A549 (cell line): ENCODE data around the gene PCSK5. TPM values are rescaled to one million over a fixed set of nuclear protein-coding genes. Genes with fewer than 3 reads are reported as not detected.

ENCODE experiments used
- ATAC-seq, 2 experiments: fragments of 200-7000 bp in 1 of 2; fragments of >200 bp in 1 of 2; cut with Nextera tagmentation in 1 of 2; cut with Tn5 transposase in 1 of 2; 3 replicates each; pipeline versions ENCODE4 v1.8.0 to v1.9.1; 2018 to 2020; ENCODE audit warnings: mild to moderate bottlenecking in 1 of 2, moderate library complexity in 1 of 2
- CTCF ChIA-PET: fragments of 300-600 bp; sonication (Branson Sonifier 250); formaldehyde crosslinking; extraction: SDS; loops from one replicate; lab custom pipeline; 2021; ENCODE audit warnings: antibody characterized with exemption, inconsistent platforms; lab: Yijun Ruan, JAX
- POLR2A ChIA-PET: fragments of 350-600 bp; formaldehyde crosslinking; extraction: SDS; loops from one replicate; lab custom pipeline; 2021; ENCODE audit warnings: antibody characterized with exemption, inconsistent platforms; lab: Yijun Ruan, JAX
- DNase-seq, 2 experiments: peaks; one replicate each; pipeline versions ENCODE4 v3.0.0 to v3.0.0-alpha.2; 2011 to 2016; ENCODE audit warnings: low read depth in 1 of 2, low spot score in 1 of 2
- FAIRE-seq: peaks from 2 replicates; lab custom pipeline; 2011; peaks lifted over from hg19 to GRCh38; lab: Jason Lieb, UNC
- H3K27ac ChIP-seq, 2 experiments: fragments of >200 bp; sonication (Bioruptor Twin); formaldehyde crosslinking; 3 replicates each; pipeline ENCODE4 v1.5.1; 2016 to 2017
- H3K4me1 ChIP-seq: fragments of >200 bp; sonication (Bioruptor Twin); formaldehyde crosslinking; 3 replicates; pipeline ENCODE4 v1.6.1; 2016
- H3K4me2 ChIP-seq: fragments of >200 bp; sonication (Bioruptor Twin); formaldehyde crosslinking; 3 replicates; pipeline ENCODE4 v1.6.1; 2016
- H3K4me3 ChIP-seq: fragments of >200 bp; sonication (Bioruptor Twin); formaldehyde crosslinking; 3 replicates; pipeline ENCODE4 v1.5.1; 2016
- H3K9me3 ChIP-seq: fragments of >200 bp; sonication (Bioruptor Twin); formaldehyde crosslinking; 3 replicates; pipeline ENCODE4 v1.6.1; 2016
- CBX8 ChIP-seq: fragments of 200-600 bp; sonication (generic); IDR thresholded peaks from 2 replicates; pipeline ENCODE4 v1.6.1; 2016
- CHD4 ChIP-seq: fragments of 200-600 bp; sonication (generic); IDR thresholded peaks from 2 replicates; pipeline ENCODE4 v1.6.1; 2016; ENCODE audit warnings: antibody characterized with exemption, mild to moderate bottlenecking, borderline replicate concordance
- EP300 ChIP-seq, 2 experiments: fragments of >200 bp; sonication (Bioruptor Twin); formaldehyde crosslinking; IDR thresholded peaks; 2 replicates in 1 of 2; 3 replicates in 1 of 2; pipeline ENCODE4 v1.6.1; 2016 to 2017
- ESRRA ChIP-seq: fragments of 150-350 bp; IDR thresholded peaks from 2 replicates; pipeline ENCODE4 v1.6.1; 2014; ENCODE audit warnings: mild to moderate bottlenecking, low read length, borderline replicate concordance
- HES2 ChIP-seq: fragments of >200 bp; sonication (Bioruptor Twin); formaldehyde crosslinking; IDR thresholded peaks from 2 replicates; pipeline ENCODE4 v1.6.1; 2016
- HEYL ChIP-seq: fragments of 250-450 bp; sonication (Bioruptor Pico); IDR thresholded peaks from 2 replicates; pipeline ENCODE4 v1.8.0; 2021; ENCODE audit warnings: mild to moderate bottlenecking, moderate library complexity
- HMGXB4 ChIP-seq: fragments of 250-450 bp; sonication (Bioruptor Pico); IDR thresholded peaks from 2 replicates; pipeline ENCODE4 v1.5.0; 2021; ENCODE audit warnings: mild to moderate bottlenecking, moderate library complexity, borderline replicate concordance
- HOXA7 ChIP-seq: fragments of 250-450 bp; sonication (Bioruptor Pico); IDR thresholded peaks from 2 replicates; pipeline ENCODE4 v1.5.0; 2020; ENCODE audit warnings: mild to moderate bottlenecking, moderate library complexity
- JUNB ChIP-seq: fragments of >200 bp; sonication (Bioruptor Twin); formaldehyde crosslinking; IDR thresholded peaks from 2 replicates; pipeline ENCODE4 v1.6.1; 2016
- KDM1A ChIP-seq: fragments of 200-600 bp; sonication (generic); IDR thresholded peaks from 2 replicates; pipeline ENCODE4 v1.6.1; 2016; ENCODE audit warnings: low read depth, mild to moderate bottlenecking
- MAFK ChIP-seq: fragments of 450-650 bp; IDR thresholded peaks from 2 replicates; pipeline ENCODE4 v1.6.1; 2014; ENCODE audit not compliant: partially characterized antibody
- MAX ChIP-seq: IDR thresholded peaks from 2 replicates; pipeline ENCODE4 v1.6.1; 2012
- MAZ ChIP-seq: fragments of 150-350 bp; IDR thresholded peaks from 2 replicates; pipeline ENCODE4 v1.6.1; 2014; ENCODE audit warnings: antibody characterized with exemption, low read depth, low read length, borderline replicate concordance
- NFE2L2 ChIP-seq: fragments of 150-350 bp; conservative IDR thresholded peaks from 2 replicates; pipeline ENCODE4 v1.6.1; 2014; ENCODE audit warnings: low read length
- POLR2A ChIP-seq: IDR thresholded peaks from 2 replicates; pipeline ENCODE4 v1.6.1; 2012; ENCODE audit warnings: mild to moderate bottlenecking, low read length
- POLR2AphosphoS2 ChIP-seq: conservative IDR thresholded peaks from 2 replicates; pipeline ENCODE4 v1.6.1; 2012; ENCODE audit warnings: low read length, improper control_type of control experiment, inconsistent platforms
- RNF2 ChIP-seq: fragments of 200-600 bp; sonication (generic); IDR thresholded peaks from 2 replicates; pipeline ENCODE4 v1.6.1; 2016; ENCODE audit warnings: low read depth, mild to moderate bottlenecking, antibody characterized with exemption, moderate library complexity, borderline replicate concordance
- SMC3 ChIP-seq: fragments of >200 bp; sonication (Bioruptor Twin); formaldehyde crosslinking; IDR thresholded peaks from 3 replicates; pipeline ENCODE4 v1.6.1; 2018; ENCODE audit warnings: inconsistent platforms
- TP53 ChIP-seq: fragments of 250-450 bp; sonication (Bioruptor Pico); IDR thresholded peaks from 2 replicates; pipeline ENCODE4 v1.5.0; 2021; ENCODE audit warnings: mild to moderate bottlenecking, moderate library complexity
- ZC3H11A ChIP-seq: fragments of 450-650 bp; IDR thresholded peaks from 2 replicates; pipeline ENCODE4 v1.6.1; 2014; ENCODE audit warnings: antibody characterized with exemption, mild to moderate bottlenecking
- ZFP36 ChIP-seq: fragments of 450-650 bp; IDR thresholded peaks from 2 replicates; pipeline ENCODE4 v1.6.1; 2014; ENCODE audit warnings: borderline replicate concordance; ENCODE audit not compliant: partially characterized antibody
- ZNF302 ChIP-seq: fragments of 250-450 bp; sonication (Bioruptor Pico); IDR thresholded peaks from 2 replicates; pipeline ENCODE4 v1.9.0; 2021; ENCODE audit warnings: inconsistent platforms, mild to moderate bottlenecking, moderate library complexity
- WGBS: methylation state at CpG from one replicate; pipeline ENCODE4 v1.1.6; 2017; ENCODE audit errors: missing lambda C conversion rate; 5-methylcytosine and 5-hydroxymethylcytosine counted together
- polyA plus RNA-seq, 4 experiments: library from polyadenylated mRNA; depleted of rRNA in 3 of 4; stranded (reverse); fragments of >200 nt; fragmentation: RNase III in 1 of 4; extraction: RNeasy Plus Mini Kit Qiagen cat#74134 plus additional on column Dnase treatment in 1 of 4; gene quantifications; 2 replicates in 3 of 4; 3 replicates in 1 of 4; pipeline ENCODE4 v1.2.3, GENCODE V29; 2011 to 2017

The PCSK5 gene
- polyA plus RNA-seq, 2 of the 4 experiments (the other 2 are of a cell fraction), result 1.3 to 6.7 TPM

GRCh38 chr9:76188905-76189304 lies 298.4 kb downstream of the PCSK5 start:
- H3K4me2 ChIP-seq, result no peak overlapping the region
- no peak overlapping the region for H3K27ac ChIP-seq
- no peak for TF ChIP-seq NFE2L2
- TF ChIP-seq TP53, result no peak
- TF ChIP-seq, all 56 proteins: peak for 0
- FAIRE-seq (no peak), DNase-seq (no peak), ATAC-seq (no peak)
- 60% methylated on average over 3 of the region's 3 CpGs for WGBS
- Histone ChIP-seq H3K4me1 (no peaks in the 10 kb centered on the region), H3K4me3 (no peak overlapping the region), H3K9me3 (no peaks in the 10 kb centered on the region)
- CTCF ChIA-PET, result interaction anchor here (0.8 kb wide), 1 partner anchor 9 kb away, joined by 4 read pairs; no protein-coding TSS in a partner anchor
- POLR2A ChIA-PET, result no interaction called here

- no peak overlapping the region for H3K4me3 ChIP-seq
- ATAC-seq (no peak), FAIRE-seq (no peak), DNase-seq (no peak)
- H3K4me1 ChIP-seq, result no peaks in the 10 kb centered on the region
- no peak overlapping the region for H3K27ac ChIP-seq
- POLR2A ChIA-PET, result no interaction called here
- CTCF ChIA-PET, result no interaction called here
- WGBS, result 64% methylated on average over 5 of the region's 5 CpGs
- TF ChIP-seq JUNB, result no peak
- TF ChIP-seq HMGXB4 (CRISPR knock-in tag), result no peak
- TF ChIP-seq EP300 (IDR thresholded peaks at IDR 0.05), result no peak
- no peak for TF ChIP-seq CBX8
- TF ChIP-seq HES2, result no peak
- TF ChIP-seq KDM1A, result no peak
- no peak for TF ChIP-seq TP53
- no peak for TF ChIP-seq ZFP36
- TF ChIP-seq MAFK, result no peak
- TF ChIP-seq RNF2, result no peak
- TF ChIP-seq CHD4, result no peak
- TF ChIP-seq ZC3H11A, result no peak
- no peak for TF ChIP-seq ZNF302 (CRISPR knock-in tag)
- no peak overlapping the region for H3K4me2 ChIP-seq
- no peaks in the 10 kb centered on the region for H3K9me3 ChIP-seq
Measured at GRCh38 chr9:76191493-76191892, 301.0 kb downstream of the PCSK5 start.

GRCh38 chr9:76192013-76192412 lies 301.5 kb downstream of the PCSK5 start:
- 69% methylated on average over 3 of the region's 3 CpGs for WGBS

More at GRCh38 chr9:76192013-76192412, 301.5 kb downstream of the PCSK5 start:
- ChIA-PET POLR2A (no interaction called here), CTCF (no interaction called here)
- DNase-seq, result no peak
- Histone ChIP-seq H3K27ac (no peak overlapping the region), H3K9me3 (no peaks in the 10 kb centered on the region), H3K4me3 (no peak overlapping the region), H3K4me1 (no peaks in the 10 kb centered on the region), H3K4me2 (no peak overlapping the region)
- no peak for ATAC-seq
- no peak for TF ChIP-seq HOXA7 (CRISPR knock-in tag)
- no peak for TF ChIP-seq SMC3
- no peak for TF ChIP-seq MAX
- no peak for TF ChIP-seq POLR2AphosphoS2
- TF ChIP-seq HEYL (CRISPR knock-in tag), result no peak
- TF ChIP-seq POLR2A, result no peak
- TF ChIP-seq NFE2L2, result no peak
- TF ChIP-seq ESRRA, result no peak
- no peak for TF ChIP-seq KDM1A
- TF ChIP-seq MAZ, result no peak
- TF ChIP-seq HMGXB4 (CRISPR knock-in tag), result no peak
- no peak for FAIRE-seq
